Head of caudate nucleus (tissue), 42 donors: ENCODE measurements around the gene CSK.
"Not testable (repeated sequence)": the region's sequence is repeated elsewhere in the genome, so short reads cannot be mapped to it uniquely, and the experiment has no call there.

Experiments used
- DNase-seq, 42 donors: peaks; one replicate each; pipeline versions ENCODE4 v3.0.0 to v3.0.0-alpha.2; 2020 to 2021; ENCODE audit warnings: mixed read lengths in 7 of 42
- intact Hi-C: fragments of 100-400 bp; cut with DNase I; formaldehyde crosslinking; loops from one replicate; pipeline ENCODE4 v1.15.0; 2022

CSK gene

DNA sequence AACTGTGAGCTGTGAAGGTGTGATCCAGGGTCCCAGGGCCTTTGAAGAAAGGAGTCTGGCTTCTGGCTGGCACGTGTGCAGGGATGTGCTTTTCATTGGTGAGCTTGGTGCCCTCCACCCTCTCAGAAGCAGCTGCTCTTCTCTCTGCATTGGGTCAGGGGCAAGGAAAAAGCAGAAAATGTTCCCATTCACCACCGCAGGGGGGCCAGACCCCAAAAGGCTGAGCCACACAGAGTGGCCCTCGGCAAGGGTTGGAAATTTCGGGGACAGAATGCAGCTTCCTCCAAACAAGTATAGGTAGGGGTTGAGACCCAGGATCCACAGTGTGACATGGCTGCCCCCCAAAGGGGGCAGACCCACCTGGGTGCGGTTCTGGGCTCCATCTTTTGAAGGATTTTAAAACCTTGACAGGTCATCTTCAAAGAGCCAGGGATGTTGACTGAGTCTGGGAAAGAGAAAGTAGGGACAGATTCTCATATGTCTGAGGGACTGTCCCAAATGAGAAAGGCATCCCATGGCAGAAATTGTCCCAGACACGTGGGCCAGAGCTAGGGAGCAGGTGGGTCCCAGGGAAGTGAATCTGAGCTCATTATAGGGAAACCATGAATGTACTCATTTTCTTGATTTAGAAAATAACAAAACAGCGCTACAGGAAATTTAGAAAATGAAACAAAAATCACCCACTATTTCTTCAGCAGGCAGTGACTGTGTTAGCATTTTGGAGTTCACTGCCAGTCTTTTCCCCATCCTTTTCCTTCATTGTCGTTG is 2.7 kb downstream of the CSK start:
- intact Hi-C loops: loop anchor here (5.0 kb wide), 1 partner anchor 53 kb away; no protein-coding TSS in a partner anchor
- no peak for DNase-seq

DNA sequence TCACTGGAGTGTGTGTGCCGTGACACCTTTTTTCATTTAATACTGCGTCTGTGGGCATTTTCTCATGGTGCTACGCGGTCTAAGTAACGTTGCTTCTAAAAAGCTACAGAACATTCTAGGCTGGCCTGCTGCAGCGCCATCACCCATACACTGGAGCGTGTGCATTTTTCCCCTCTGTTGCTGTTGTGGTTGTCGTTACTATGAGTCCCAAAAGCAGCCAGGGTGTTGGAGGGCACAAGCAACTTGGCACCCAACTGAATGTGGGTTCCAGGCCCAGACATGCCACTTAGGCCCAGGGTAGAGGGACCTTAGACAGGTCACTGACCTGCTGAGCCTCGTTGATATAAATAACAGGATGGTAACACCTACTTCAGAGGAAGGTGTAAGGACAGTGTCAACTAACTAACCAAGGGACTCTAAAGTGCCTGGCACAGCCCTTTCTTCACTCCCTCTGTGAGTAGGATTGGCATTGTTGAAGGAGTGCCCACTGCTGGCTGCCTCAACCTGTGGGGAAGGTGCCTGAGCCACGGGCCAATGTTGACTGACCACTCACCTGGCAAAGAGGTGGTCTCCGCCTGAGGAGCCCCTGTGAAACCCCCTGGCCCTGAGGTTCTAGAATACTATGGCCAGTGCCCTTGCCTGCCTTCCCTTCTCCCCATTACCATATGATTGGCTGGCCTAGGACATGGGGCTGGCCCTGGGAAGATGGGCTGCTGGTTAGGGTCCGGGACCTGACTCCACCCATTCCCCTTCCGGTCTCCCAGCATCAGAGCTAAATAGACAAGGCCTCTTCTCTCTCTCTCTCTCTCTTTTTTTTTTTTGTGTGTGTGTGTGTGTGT is 3.5 kb downstream of the CSK start:
- DNase-seq: no peak
- intact Hi-C loops: no loop called here

DNA sequence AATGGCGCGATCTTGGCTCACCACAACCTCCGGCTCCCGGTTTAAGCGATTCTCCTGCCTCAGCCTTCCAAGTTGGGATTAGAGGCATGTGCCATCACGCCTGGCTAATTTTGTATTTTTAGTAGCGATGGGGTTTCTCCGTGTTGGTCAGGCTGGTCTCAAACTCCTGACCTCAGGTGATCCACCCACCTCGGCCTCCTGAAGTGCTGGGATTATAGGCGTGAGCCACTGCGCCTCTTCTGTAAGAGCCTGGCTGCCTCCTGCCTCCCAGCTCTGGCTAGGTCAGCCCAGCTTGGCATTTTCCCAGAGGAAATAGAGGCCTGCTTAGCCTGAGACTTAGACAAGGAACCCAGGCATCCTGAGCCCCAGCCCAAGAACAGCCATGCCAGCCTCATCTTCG is 4.2 kb downstream of the CSK start:
- intact Hi-C loops, DNase-seq: not testable (repeated sequence)

DNA sequence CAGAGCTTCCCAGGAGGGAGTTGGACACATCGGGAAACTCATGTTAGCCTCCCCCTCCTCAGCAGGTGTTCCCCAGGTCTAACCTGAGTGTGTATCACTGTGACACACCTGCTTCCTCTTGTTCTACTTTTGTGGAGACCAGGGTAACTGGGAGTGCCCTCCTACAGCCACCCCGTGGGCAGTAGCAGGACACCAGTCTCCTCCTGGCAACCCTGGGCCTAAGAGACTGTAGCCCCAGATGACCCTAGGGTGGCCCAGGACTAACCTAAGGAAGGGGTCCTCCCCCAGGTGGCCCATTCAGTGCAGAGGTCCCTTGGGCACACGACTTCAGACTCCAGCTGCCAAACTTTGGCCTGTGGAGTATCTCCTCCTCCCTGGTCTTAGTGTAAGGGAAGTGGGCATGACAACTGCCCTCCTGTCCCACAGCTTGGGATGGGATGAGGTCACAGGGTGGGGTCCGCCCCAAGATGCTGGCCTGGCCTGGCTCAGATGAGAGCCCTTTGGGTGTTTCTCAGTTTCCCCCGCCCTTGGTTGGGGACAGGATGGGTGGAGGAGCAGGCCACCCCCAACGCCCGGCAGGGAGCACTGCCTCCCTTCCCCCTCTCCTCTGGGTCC is 4.8 kb downstream of the CSK start:
- no peak for DNase-seq
- intact Hi-C loops: no loop called here

DNA sequence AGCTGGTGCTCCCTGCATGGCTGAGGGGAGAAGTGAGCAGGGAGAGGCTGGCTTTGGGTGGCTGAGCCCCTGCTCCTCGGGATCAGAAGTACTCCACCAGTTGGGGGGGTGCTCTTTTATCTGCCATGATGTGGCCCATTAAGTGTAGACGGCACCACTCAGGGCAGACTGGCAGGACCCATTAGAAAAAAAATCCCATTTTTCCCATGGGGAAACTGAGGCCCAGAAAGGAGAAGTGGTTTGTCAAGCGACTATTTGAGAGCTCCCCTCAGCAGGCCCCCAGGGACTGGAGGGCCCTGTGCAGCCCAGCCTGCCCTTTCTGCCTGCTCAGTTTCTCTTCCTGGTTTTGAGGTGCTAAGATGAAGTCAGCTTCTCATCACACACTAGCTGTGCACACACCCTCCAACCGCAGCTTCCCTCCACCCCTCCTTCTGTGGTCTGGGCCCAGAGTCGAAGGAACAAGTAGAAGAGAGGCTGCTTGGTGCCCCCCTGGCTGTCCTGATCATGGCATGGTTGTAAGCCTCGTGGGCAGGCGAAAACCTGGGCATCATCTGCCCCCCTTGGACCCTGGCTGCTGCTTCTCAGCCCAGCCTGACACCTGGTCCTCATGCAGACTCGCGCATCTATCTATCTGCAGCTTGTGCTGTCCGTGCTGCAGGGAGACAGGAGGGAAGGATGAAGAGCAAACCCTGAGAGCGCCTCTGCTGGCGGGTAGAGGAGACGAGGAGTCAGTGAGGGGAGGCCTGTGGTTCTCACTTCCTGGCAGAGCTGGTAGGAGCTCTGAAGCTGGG is 5.6 kb downstream of the CSK start:
- peak in 37 of 42 donors; percentile 45 to 83 (median 70) for DNase-seq
- intact Hi-C loops: no loop called here

DNA sequence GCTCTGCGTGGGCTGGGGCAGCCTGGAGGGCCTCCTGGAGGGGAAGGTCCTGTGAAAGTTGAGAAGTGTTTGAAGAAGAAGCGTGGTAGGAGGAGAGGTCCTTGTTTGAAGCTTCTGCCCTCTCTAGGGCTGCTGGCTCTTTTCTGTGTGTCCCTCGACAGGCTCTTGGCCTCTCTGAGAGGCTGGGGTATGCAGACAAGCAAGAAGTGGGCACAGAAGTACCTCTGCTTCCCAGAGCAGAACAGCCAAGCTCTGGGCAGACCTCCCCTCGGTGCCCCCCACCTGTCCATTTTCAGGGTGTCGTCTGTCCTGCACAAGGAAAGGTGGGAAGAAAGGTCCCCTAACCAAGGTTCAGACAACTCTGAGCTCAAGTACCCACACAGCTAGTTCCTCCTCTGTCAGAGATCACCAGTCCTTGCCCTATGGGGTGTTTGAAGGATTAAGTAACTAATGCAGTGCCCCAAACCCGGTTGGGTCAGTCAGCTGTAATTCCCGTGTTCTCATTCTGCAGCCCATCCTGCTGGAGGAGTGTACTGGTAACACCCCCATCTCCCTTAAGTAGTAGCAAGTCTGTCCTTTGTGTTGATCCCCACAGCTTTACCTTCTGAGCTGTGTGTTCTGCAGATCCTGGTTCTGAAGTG is 6.3 kb downstream of the CSK start:
- intact Hi-C loops: no loop called here
- no peak for DNase-seq

DNA sequence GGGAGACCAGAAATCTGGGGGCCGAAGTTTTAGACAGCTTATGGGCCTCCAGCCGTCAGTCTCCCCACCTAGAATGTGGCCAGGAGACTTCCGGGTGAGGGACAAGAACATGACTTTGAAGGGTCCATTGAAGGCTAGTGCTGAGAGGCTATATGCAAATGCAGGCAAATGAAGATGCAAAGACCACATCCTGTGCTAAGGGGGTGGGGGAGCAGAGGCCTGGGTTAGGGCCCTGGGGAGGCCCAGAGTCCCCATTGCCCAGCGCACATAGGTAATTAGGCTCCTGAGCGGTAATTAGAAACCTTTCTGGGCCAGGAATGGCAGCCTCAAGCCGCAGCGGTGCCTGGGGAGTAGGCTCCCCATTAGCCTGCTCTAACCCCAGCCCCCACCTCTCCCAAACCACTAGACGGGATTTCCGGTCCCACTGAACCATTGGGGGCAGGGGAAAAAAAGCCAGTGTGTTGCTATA is 6.8 kb downstream of the CSK start:
- intact Hi-C loops: no loop called here

DNA sequence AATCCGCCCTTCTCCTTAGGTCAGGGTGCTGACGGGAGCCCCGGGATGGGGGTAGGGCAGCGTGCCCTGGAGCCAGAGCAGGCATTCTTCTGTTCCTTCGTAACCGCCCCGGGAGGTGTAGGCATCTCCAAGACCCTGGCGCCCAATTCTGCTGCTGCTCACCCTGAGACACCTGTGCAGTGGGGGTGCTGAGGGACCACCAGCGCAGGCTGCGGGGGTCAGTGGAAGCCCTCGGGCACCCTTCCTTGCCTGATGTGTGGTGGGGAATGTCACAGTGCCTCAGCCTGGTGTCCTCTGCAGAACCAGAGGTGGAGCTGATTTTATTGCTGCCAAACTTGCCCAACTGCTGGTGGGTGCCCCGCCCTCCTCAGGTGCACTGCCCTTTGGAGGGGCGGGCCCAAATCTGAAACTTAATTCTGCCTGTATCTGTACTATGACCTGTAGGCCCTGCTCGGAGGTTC is 7.3 kb downstream of the CSK start:
- no peak for DNase-seq
- intact Hi-C loops: no loop called here

More for the DNA sequence above, 6.8 kb downstream of the CSK start:
- no peak for DNase-seq

DNA sequence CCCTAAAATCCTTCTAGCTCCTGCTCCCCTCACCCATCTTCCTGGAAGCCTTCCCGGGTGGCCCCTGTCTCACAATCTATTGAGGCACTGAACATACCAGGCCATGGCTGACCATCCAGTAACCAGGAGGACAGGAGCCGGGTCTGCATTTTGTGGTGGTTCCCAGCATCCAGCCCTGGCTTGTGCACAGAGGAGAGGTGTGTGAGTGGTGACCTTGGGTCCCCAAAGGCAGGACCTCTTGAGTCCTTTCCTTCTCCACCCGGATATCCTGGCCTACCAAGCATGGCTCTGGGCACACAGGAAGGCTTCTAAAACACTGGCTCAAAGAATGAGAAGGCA is 7.8 kb downstream of the CSK start:
- intact Hi-C loops: no loop called here

DNA sequence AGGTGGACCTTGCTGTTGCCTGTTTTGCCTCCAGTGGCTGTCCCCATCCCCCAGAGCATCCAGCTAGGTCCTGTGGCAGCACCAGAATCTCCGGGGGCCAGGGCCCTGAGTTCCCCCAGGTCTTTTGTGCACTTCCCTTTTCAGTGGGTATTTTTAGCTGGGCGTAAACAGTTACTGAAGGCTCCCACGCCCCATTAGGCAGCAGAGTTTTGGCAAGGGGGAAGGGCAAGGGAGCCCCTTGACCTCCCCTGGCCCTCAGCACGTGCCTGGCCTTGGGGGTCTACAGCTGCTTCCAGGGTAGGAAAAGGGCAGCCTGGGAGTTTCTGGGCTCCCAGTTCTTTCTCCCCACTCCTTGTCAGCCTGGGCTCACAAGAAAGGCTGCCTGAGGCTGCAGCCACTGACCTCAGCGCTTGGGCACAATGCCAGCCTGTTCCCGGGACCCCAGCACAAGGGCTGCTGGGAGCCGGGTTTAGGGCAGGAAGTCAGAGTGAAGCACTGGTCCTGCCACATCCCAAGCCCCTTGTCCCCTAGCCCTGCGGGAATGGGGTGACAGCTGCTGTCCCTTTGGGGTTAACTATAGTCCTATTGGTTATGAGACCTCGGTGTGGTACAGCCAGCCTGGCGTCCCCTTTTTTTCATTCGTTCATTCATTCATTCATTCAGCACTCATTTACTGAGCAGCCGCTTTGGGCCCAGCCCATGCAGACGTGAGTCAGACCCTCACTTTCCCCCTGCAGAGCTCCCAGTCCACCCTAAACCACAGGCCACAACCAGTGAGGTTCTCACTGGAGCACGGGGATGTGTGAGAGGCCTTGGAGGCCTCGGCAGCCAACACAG is 8.4 kb downstream of the CSK start:
- peak; percentile 56 to 92 (median 81) for DNase-seq
- intact Hi-C loops: no loop called here

More for the DNA sequence above, 7.8 kb downstream of the CSK start:
- no peak for DNase-seq

DNA sequence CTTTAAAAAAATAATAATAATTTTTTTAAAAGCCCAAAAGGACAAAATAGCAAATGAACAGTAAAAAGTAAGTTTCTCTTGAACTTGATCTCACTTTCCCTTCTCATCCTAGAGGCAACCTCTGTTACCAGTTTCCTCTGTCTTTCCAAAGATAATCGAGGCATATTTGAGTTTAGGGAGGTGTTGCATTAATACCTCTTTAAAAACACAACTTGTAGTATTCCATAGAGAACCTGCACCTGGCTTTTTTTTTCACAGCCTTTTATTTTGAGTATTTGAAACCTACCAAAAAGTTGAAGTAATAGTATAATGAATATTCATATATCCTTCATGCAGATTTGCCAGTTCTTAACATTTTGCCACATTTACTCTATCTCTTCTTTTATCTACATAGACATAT is 9.1 kb downstream of the CSK start:
- no peak for DNase-seq
- intact Hi-C loops: no loop called here

DNA sequence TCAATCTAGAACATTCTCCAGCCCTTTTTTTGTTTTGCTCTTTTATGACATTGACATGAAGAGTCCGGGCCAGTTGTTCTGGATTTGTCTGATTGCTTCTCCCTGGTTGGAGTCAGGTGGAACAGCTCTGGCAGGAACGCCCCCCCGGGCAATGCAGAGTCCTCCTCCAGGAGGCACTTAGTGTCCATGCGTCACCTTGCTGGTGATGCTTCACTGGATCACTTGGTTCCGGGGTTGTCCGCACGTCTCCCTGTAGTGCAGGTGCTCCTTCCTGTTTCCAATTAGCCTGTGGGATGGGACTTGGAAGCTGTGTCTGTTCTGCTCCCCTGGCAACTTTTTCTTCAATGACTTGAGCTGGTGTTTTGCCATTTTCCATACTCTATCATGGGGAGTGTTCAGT is 9.8 kb downstream of the CSK start:
- DNase-seq: no peak
- intact Hi-C loops: no loop called here

DNA sequence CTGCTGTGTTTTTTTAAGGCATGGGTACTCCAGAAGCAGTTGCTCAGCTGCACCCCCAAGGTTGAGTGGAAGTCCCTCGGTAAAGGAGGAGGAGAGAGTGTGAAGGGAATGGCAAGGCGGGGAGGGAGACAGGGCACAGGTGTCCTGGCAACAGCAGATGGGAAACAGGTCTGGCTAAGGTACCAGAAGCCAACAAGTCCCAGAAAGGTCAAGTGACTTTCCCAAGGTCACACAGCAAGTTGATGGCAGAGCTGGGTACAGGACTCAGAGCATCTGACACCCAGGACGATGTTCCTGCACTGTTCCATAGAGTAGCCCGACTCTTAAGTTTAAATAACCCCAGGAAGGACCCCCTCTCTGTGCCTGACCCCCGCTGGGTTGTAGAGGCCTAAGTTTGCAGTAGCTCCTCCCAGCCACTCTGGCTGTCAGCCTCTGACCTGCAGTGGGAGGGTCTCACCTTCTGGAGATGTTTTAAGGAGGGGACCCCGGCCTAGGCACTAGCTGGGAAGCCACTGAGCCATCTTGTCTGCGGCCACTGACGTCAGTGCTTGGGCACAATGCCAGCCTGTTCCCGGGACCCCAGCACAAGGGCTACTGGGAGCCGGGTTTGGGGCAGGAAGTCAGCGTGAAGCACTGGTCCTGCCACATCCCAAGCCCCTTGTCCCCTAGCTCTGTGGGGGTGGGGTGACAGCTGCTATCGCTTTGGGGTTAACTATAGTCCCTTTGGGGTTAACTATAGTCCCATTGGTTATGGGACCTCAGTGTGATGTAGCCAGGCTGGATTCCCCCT is 10.5 kb downstream of the CSK start:
- intact Hi-C loops: no loop called here
- no peak for DNase-seq

DNA sequence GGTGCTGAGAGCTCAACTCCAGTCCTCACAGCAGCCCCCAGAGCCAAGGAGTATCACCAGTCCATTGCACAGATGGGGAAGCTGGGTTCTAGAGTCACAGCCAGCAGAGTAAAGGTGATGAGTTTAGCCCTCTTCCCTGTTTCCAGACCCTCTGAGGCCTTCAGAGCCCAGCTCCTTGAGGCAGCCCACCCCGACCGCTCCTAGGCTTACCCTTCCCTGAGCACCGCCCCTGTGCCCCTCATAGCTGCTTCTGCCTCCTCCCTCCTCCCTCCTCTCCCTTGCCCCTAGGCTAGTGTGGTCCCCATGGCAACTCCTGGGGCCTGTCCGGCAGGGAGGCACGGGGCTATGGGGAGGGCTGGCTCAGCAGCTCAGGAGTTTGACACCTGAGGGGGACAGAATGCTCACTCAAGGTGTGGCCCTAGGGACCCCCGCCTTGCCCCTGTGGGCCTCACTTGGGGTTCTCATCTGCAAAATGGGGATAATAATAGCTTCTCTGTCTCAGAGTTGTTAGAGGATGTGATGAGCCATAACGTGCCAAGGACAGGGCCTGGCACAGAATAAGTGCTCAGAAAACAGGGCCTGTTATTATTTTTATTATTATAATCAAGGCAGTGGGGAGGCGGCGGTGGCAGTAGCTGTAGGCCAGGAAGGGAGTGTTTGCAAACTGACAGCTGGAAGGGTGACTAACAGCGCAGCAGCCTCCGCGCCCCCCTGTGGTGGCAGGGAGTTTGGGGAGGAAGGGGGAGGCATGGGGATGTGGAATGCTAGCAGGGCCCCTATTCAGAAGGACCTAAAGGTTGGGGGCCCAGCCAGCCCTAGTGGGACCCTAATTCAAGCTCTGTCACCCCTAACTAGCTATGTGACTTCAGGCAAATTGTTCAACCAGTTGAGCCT is 11.5 kb downstream of the CSK start:
- intact Hi-C loops: no loop called here
- DNase-seq: peak in 2 of 42 donors; percentile 35 to 67

DNA sequence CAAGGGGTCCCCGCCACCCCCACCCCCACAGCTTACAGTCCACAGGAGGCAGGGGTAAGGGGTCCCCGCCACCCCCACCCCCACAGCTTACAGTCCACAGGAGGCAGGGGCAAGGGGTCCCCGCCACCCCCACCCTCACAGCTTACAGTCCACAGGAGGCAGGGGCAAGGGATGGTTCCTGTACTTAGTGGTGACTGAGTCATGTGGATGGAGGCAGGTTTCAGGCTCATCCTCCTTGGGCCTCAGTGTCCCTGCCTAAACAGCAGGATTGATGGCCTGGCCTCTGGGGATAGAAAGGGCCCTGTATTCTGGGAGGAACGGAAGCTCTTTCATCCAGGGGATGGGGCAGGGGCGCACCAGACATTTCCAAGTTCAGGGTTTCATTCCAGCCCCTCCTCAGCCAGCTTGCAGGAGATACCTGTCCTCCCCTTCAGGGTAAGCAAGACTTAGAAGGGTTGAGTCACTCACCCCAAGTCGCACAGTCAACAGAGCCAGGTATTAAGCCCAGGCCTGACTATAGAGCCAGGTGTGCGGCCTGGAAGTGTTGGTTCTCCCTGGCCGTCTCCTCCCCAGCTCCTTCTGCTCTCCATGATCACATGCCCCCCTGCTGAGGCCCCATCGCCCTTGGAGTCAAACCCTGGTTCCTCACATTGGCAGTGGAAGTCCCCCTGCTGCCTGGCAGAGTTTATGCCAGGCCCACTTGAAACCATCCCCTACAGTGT is 12.5 kb downstream of the CSK start:
- intact Hi-C loops: no loop called here
- no peak for DNase-seq
